GM12878 (cell line): ENCODE results near the gene FIZ1. TPM values are rescaled to one million over a fixed set of nuclear protein-coding genes. Genes with fewer than 3 reads are reported as not detected.

Experiments used
- ATAC-seq: fragments of 200-7000 bp; cut with Tn5 transposase; 3 replicates; pipeline ENCODE4 v1.9.1; 2020; ENCODE audit warnings: mild to moderate bottlenecking, moderate library complexity
- BruUV-seq: library from RNA; stranded (reverse); fragments of 400-500 nt; replicated peaks from 2 replicates; lab custom pipeline; 2021; lab: Mats Ljungman, UMichigan
- CTCF ChIA-PET: fragments of 300-600 bp; sonication (Branson Sonifier 250); formaldehyde crosslinking; extraction: SDS; loops from one replicate; lab custom pipeline; 2021; ENCODE audit warnings: inconsistent platforms; lab: Yijun Ruan, JAX
- POLR2A ChIA-PET: fragments of 350-600 bp; formaldehyde crosslinking; extraction: SDS; loops from one replicate; lab custom pipeline; 2021; ENCODE audit warnings: inconsistent platforms; lab: Charles Lee
- RAD21 ChIA-PET: fragments of 300-600 bp; sonication (Branson Sonifier 250); formaldehyde crosslinking; loops from one replicate; lab custom pipeline; 2023; ENCODE audit warnings: antibody characterized with exemption; ENCODE audit not compliant: unreplicated experiment; lab: Charles Lee
- SMC1A ChIA-PET: fragments of 300-600 bp; sonication (Branson Sonifier 250); formaldehyde crosslinking; loops from one replicate; lab custom pipeline; 2023; ENCODE audit not compliant: unreplicated experiment, uncharacterized antibody; lab: Charles Lee
- DNase-seq: peaks from one replicate; pipeline ENCODE4 v3.0.0-alpha.2; 2011; ENCODE audit warnings: low read depth, low spot score
- FAIRE-seq: peaks from 3 replicates; lab custom pipeline; 2011; peaks lifted over from hg19 to GRCh38; lab: Jason Lieb, UNC
- H2AFZ ChIP-seq: 2 replicates; pipeline ENCODE4 v1.6.0; 2011; ENCODE audit warnings: low read depth, low read length, control low read depth; ENCODE audit not compliant: control insufficient read depth
- H3K27ac ChIP-seq: 2 replicates; pipeline ENCODE4 v1.5.1; 2011; ENCODE audit warnings: control low read depth; ENCODE audit not compliant: control insufficient read depth, insufficient read depth
- H3K27me3 ChIP-seq, 2 experiments: replicated peaks in 1 of 2; 2 replicates each; pipeline versions ENCODE4 v1.6.0 to v1.6.1; 2011; ENCODE audit warnings: low read length in 1 of 2; ENCODE audit not compliant: control insufficient read depth in 2 of 2, insufficient read depth in 2 of 2
- H3K36me3 ChIP-seq, 2 experiments: 2 replicates each; pipeline ENCODE4 v1.5.1; 2011; ENCODE audit warnings: low read length in 1 of 2; ENCODE audit not compliant: control insufficient read depth in 2 of 2, insufficient read depth in 2 of 2
- H3K4me1 ChIP-seq: 2 replicates; pipeline ENCODE4 v1.6.1; 2011; ENCODE audit warnings: mild to moderate bottlenecking, low read length, moderate library complexity, mixed read lengths; ENCODE audit not compliant: control insufficient read depth, insufficient read depth
- H3K4me2 ChIP-seq: 2 replicates; pipeline ENCODE4 v1.6.0; 2011; ENCODE audit warnings: control low read depth; ENCODE audit not compliant: control insufficient read depth, insufficient read depth
- H3K4me3 ChIP-seq: fragments of 200-600 bp; sonication (generic); 2 replicates; pipeline ENCODE4 v1.5.1; 2016
- H3K79me2 ChIP-seq: 2 replicates; pipeline ENCODE4 v1.6.0; 2011; ENCODE audit warnings: low read length; ENCODE audit not compliant: control insufficient read depth, insufficient read depth
- H3K9ac ChIP-seq: 2 replicates; pipeline ENCODE4 v1.8.0; 2011; ENCODE audit warnings: low read length, control low read depth, mixed read lengths; ENCODE audit not compliant: control insufficient read depth, insufficient read depth
- H3K9me3 ChIP-seq: replicated peaks from 3 replicates; pipeline ENCODE4 v1.5.1; 2011; ENCODE audit warnings: mild to moderate bottlenecking, low read length; ENCODE audit not compliant: control insufficient read depth, insufficient read depth
- H4K20me1 ChIP-seq: 2 replicates; pipeline ENCODE4 v1.6.0; 2011; ENCODE audit not compliant: control insufficient read depth, insufficient read depth
- CREB1 ChIP-seq: IDR thresholded peaks from 2 replicates; pipeline ENCODE4 v1.6.1; 2012; ENCODE audit warnings: low read depth, mild to moderate bottlenecking, inconsistent platforms
- DPF2 ChIP-seq: fragments of 450-650 bp; IDR thresholded peaks from 2 replicates; pipeline ENCODE4 v1.6.1; 2017; ENCODE audit warnings: mild to moderate bottlenecking
- EP300 ChIP-seq, 2 experiments: fragments of 150-350 bp in 1 of 2; IDR thresholded peaks; 2 replicates each; pipeline ENCODE4 v1.6.1; 2011 to 2012; ENCODE audit warnings: low read depth in 2 of 2, low read length in 2 of 2, borderline replicate concordance in 1 of 2, improper control_type of control experiment in 1 of 2, inconsistent platforms in 1 of 2; ENCODE audit not compliant: control insufficient read depth in 1 of 2
- HDGF ChIP-seq: fragments of 450-650 bp; IDR thresholded peaks from 2 replicates; pipeline ENCODE4 v1.6.1; 2016; ENCODE audit warnings: antibody characterized with exemption
- NFYB ChIP-seq: IDR thresholded peaks from 2 replicates; pipeline ENCODE4 v1.6.1; 2011; ENCODE audit warnings: low read depth, mild to moderate bottlenecking, low read length, improper control_type of control experiment, moderate library complexity; ENCODE audit not compliant: insufficient read depth
- NRF1 ChIP-seq: conservative IDR thresholded peaks from 2 replicates; pipeline ENCODE4 v1.6.1; 2011; ENCODE audit warnings: mild to moderate bottlenecking, low read depth, low read length, improper control_type of control experiment
- PAX5 ChIP-seq: IDR thresholded peaks from 2 replicates; pipeline ENCODE4 v1.6.1; 2011; ENCODE audit warnings: low read depth, low read length, borderline replicate concordance
- PBX3 ChIP-seq: IDR thresholded peaks from 2 replicates; pipeline ENCODE4 v1.6.1; 2011; ENCODE audit warnings: mild to moderate bottlenecking, low read depth, low read length, moderate library complexity; ENCODE audit not compliant: insufficient replicate concordance
- PKNOX1 ChIP-seq: fragments of 450-650 bp; IDR thresholded peaks from 2 replicates; pipeline ENCODE4 v1.6.1; 2016; ENCODE audit warnings: mild to moderate bottlenecking
- SRF ChIP-seq, 2 experiments: IDR thresholded peaks; 2 replicates each; pipeline ENCODE4 v1.6.1; 2011; ENCODE audit warnings: low read depth in 2 of 2, low read length in 2 of 2, mild to moderate bottlenecking in 1 of 2, moderate library complexity in 1 of 2
- ZBTB40 ChIP-seq: fragments of 450-650 bp; IDR thresholded peaks from 2 replicates; pipeline ENCODE4 v1.6.1; 2016; ENCODE audit warnings: mild to moderate bottlenecking, moderate library complexity, borderline replicate concordance
- WGBS: methylation state at CpG from one replicate; pipeline ENCODE4 v1.1.6; 2016; ENCODE audit warnings: low lambda C conversion rate; ENCODE audit not compliant: insufficient replicate concordance, insufficient coverage; ENCODE audit errors: missing lambda C conversion rate; 5-methylcytosine and 5-hydroxymethylcytosine counted together
- in situ Hi-C: fragments of 300-500 bp; cut with MboI; formaldehyde crosslinking; loops from 9 replicates; pipeline ENCODE4 v1.14.3; 2018; ENCODE audit warnings: mixed read lengths
- intact Hi-C: fragments of 100-400 bp; cut with micrococcal nuclease; formaldehyde crosslinking; loops from one replicate; pipeline ENCODE4 v1.14.2; 2022; ENCODE audit not compliant: unreplicated experiment
- polyA plus RNA-seq, 11 experiments: library from polyadenylated mRNA; depleted of rRNA in 4 of 11; unstranded in 6 of 11; stranded (reverse) in 5 of 11; fragments of >200 nt; fragmentation: Nextera tagmentation in 4 of 11; fragmentation: Illumina TruSeq in 1 of 11; extraction: Ambion mirVana in 4 of 11; extraction: Trizol in 1 of 11; gene quantifications; 1 replicate in 1 of 11; 2 replicates in 10 of 11; pipeline versions ENCODE4 v1.2.1 to v1.2.3, GENCODE V29; 2011 to 2016; ENCODE audit warnings: inconsistent platforms in 2 of 11, missing spikeins in 2 of 11, low read depth in 1 of 11
- total RNA-seq, 4 experiments: library from RNA; depleted of rRNA in 3 of 4; stranded (reverse); fragments of >200 nt in 3 of 4; fragmentation: Illumina TruSeq in 1 of 4; extraction: Trizol in 1 of 4; gene quantifications; 2 replicates each; pipeline versions ENCODE4 v1.2.1 to v1.2.3, GENCODE V29; 2013 to 2021

Gene FIZ1
- total and polyA plus RNA-seq, 10 of the 15 experiments (the other 5 are each of a cell fraction or from before 2014, with no cell fraction given), result 0.60 to 16.8 (median 4.2) TPM

- BruUV-seq, result no TSS peak
- Histone ChIP-seq H3K9me3 (peaks cover 2% of the 10 kb centered on the region; the same call in 1 of the 3 replicates), H3K27me3 (no peaks in the 10 kb centered on the region), H3K4me1 (peaks cover 10% of the 10 kb centered on the region; the same call in 1 of the 2 replicates), H2AFZ (peak overlapping the region; percentile 61; the same call in 1 of the 2 replicates), H3K79me2 (peaks cover 38% of the 10 kb centered on the region), H4K20me1 (no peaks in the 10 kb centered on the region), H3K36me3 (peaks cover 0 to 9% of the 10 kb centered on the region in 2 experiments), H3K9ac (no peak overlapping the region; the same call in 1 of the 2 replicates), H3K4me2 (no peak overlapping the region; the same call in 1 of the 2 replicates), H3K4me3 (peak overlapping the region; percentile 69; the same call in 1 of the 2 replicates), H3K27ac (peak overlapping the region; percentile 90)
- DNase-seq (peak; percentile 94), ATAC-seq (peak; percentile 86), FAIRE-seq (peak; percentile 59)
- in situ Hi-C loops (no loop called here), intact Hi-C loops (loop anchor here (1.0 kb wide), 1 partner anchor 266 kb away; the partner anchor contains the start of gene KMT5C)
- ChIA-PET RAD21 (interaction anchor here (1.0 to 3.3 kb wide), 8 partner anchors 16 to 138 kb away, joined by 3 to 29 read pairs (median 6); partner anchors contain the start of genes ZNF628 and ZNF784), SMC1A (interaction anchor here (1.2 to 2.2 kb wide), 8 partner anchors 18 to 128 kb away, joined by 4 to 10 read pairs (median 6); partner anchors contain the start of genes ZNF628 and ZNF784), CTCF (interaction anchor here (1.1 to 4.6 kb wide), 12 partner anchors 13 to 221 kb away, joined by 3 to 76 read pairs (median 10); partner anchors contain the start of genes TMEM238, U2AF2, ZNF579 and ZNF784), POLR2A (interaction anchor here (1.1 to 2.4 kb wide), 9 partner anchors 19 to 129 kb away, joined by 3 to 21 read pairs (median 6); partner anchors contain the start of genes ZNF628 and ZNF784)
- under 1% methylated on average over 42 of the region's 43 CpGs for WGBS
- TF ChIP-seq SRF (IDR thresholded peaks at IDR 0.05; ENCODE audit: low read depth in 2 of 2, low read length in 2 of 2) (0 out of 4 replicates have a peak, but pooled peaks of 1 of the 2 experiments have one; percentile 35), HDGF (peak; percentile 79; the same call in 1 of the 2 replicates), NFYB (0 out of 2 replicates have a peak, but pooled peaks have one; percentile 25), PBX3 (no peak), CREB1 (peak; percentile 44; the same call in 1 of the 2 replicates), ZBTB40 (peak; percentile 78), PKNOX1 (no peak), NRF1 (peak; percentile 94), PAX5 (0 out of 2 replicates have a peak, but pooled peaks have one; percentile 11), DPF2 (no peak), EP300 (IDR thresholded peaks at IDR 0.05; ENCODE audit: borderline replicate concordance in 1 of 2, control insufficient read depth in 1 of 2, low read depth in 2 of 2, low read length in 2 of 2) (no peak)
Measured at GRCh38 chr19:55605207-55605636, 5.9 kb upstream of the FIZ1 start.
